HG03159 (cell line): ENCODE measurements around the gene SRC.
"Not testable (repeated sequence)": the region's sequence is repeated elsewhere in the genome, so short reads cannot be mapped to it uniquely, and the experiment has no call there.

Source experiments
- ATAC-seq: cut with Tn5 transposase; IDR thresholded peaks from one replicate; pipeline ENCODE4 v1.9.1; 2021; ENCODE audit warnings: mild to moderate bottlenecking, moderate library complexity; ENCODE audit not compliant: unreplicated experiment

The SRC gene

DNA sequence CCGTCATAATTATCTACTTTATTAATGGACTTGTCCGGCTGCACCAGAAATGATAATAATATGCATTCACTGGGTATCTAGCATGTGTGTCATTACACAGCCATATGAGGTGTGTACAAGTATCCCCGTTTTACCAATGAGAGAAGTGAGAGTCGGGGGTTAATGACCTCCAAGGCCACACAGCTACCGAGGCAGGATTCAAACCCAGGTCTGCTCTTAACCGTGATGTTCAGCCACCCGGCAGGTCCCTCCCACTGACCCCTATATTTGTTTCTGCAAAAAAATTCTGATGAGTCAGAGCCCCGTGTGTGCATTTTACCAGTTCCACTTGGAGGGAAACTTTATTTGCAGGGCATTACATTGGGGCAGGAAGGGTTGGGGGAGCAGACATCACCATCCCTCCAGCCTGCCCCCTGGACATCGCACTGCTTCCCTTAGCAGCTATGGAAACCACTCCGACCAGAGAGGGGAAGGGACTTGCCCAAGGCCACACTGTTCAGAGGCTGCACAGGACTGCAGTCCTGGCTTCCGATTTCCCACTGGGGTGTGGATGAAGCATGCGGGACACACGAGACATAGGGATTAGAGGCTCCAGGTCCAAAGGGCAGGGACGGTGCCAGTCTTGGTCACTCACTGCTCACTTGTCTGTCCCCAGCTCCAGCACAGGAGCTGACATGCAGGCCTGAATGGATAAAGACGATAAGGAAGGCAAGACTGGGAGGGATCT is 10.1 kb upstream of the SRC start:
- peak; percentile 24 for ATAC-seq

DNA sequence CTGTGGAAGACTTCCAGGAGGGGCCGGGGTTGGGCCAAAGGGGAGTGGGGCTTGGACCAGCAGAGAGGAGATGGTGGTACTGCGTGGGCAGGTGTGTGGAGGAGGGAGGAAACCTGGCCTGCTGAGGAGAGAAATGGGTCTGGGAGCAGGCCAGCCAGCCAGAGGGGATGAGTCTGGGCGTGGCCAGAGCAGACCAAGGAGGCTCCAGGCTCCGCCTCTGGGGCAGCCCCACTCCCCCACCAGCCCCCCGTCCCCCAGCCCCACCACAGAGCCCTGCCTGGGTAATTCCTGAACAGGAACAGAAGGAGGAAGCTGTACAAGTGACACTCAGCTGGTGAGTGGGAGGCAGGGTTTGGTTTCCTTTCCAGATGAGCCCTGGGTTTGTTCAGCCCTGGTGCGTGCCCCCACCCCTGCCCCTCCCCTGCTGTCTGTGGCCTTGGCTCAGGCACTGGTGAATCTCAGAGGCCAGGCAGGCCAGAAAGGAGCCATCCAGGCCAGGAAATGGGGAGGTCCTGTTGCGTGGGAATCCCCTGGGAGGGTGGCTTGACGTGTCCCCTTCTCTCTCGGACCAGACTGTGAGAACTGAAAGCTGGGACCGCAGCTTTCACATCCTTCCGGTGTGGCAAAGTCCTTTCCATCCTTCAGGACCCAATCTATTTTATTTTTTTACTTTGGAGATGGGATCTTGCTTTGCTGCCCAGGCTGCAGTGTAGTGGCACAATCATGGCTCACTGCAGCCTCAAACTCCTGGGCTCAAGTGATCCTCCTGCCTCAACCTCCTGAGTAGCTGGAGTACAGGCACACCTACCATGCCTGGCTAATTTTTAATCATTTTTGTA is 9.4 kb upstream of the SRC start:
- peak; percentile 64 for ATAC-seq

DNA sequence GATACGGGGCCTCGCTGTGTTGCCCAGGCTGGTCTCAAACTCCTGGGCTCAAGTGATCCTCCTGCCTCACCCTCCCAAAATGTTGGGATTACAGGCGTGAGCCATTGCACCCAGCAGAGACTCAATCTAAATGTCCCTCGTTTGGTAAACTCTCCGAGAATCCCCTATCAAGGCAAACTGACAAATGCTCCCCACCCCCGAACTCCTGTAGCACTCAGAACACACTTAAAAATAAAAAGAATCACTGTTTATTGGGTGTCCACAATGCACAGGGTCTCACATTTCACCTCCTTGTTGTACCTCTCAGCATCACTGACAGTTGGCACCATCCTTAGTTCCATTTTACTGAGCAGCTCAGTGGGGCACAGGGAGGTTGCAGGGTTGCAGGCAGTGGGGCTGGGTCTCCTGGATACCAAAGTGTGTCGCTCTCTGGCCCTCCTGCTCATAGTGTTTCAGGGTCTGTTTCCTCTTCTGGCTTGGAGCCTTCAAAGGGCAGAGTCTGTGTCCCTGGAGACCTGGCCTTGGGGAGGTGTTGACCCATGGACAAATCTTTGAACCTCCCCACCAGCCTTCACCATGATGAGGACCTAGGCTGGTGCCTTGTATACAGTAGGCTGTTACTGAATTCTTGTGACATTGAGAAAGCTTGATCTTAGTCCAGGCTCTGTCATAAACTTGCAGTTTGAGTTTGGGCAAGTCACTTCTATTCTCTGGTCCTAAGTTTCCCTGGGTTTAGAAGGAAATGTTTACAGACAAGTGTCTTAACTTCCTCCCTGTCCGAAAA is 8.5 kb upstream of the SRC start:
- ATAC-seq = no peak

DNA sequence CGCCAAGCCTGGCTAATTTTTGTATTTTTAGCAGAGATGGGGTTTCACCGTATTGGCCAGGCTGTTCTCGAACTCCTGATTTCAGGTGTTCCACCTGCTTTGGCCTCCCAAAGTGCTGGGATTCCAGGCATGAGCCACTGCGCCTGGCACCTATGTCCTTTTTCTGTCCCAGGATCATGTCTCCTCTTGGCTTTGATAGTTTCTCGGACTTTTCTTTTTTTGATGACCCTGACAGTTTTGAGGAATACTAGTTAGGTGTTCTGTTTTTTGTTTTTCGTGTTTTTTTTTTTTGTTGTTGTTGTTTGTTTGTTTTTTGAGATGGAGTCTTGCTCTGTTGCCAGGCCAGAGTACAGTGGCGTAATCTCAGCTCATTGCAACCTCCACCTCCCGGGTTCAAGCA is 7.6 kb upstream of the SRC start:
- ATAC-seq = not testable (repeated sequence)

DNA sequence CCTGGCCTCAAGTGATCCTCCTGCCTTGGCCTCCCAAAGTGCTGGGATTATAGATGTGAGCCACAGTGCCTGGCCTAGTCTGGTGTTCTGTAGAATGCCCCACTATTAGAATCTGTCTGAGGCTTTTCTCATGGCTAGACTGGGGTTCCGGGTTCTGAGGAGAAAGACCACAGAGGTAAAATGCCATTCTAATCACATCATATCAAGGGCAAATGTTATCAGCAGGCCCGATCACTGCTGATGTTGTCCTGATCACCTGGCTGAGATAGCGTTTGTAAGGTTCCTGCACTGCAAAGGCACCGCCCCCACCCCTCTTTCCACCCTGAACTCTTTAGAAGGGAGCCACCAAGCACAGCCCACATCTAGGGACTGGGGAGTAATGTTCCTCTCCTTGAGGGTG is 6.7 kb upstream of the SRC start:
- no peak for ATAC-seq

DNA sequence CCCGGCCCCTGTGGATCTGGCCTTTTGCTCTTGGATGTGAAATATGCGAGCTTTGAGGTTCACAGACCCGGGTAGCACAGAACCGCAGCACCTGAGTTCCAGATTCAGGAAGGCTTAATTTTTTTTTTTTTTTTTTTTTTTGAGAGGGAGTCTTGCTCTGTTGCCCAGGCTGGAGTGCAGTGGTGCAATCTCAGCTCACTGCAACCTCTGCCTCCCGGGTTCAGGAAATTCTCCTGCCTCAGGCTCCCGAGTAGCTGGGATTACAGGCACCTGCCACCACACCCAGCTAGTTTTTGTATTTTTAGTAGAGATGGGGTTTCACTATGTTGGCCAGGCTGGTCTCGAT is 6.2 kb upstream of the SRC start:
- not testable (repeated sequence) for ATAC-seq

DNA sequence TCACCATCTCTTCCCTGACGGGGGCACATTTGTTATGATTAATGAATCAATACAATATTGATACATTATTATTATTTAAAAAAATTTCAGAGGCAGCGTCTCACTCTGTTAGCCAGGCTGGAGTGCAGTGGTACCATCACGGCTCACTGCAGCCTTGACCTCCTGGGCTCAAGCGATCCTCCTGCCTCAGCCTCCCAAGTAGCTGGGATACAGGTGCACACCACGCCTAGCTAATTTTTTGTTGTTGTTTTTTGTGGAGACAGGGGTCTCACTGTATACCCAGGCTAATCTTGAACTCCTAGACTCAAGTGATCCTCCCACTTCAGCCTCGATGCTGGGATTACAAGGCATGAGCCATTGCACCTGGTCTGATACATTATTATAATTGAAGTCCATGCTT is 4.9 kb upstream of the SRC start:
- ATAC-seq = no peak

DNA sequence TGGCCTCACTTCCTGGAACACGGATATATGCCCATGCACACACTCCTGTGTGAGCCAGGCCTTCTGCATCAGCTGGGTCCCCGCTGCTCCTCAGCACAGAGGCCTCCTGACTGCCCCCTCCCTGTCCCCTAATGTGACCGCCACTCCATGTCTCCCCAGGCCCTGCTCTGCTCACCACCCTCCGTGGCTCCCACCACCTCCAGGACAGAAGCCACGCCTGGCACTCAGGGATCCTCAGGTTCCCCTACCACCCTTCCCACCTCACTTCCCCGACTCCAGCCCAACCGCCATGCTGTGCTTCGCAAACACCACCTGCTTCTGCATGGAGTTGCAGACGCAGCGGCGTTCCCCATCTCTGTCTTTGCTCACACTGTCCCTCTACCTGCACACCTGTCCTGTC is 4.3 kb upstream of the SRC start:
- no peak for ATAC-seq

DNA sequence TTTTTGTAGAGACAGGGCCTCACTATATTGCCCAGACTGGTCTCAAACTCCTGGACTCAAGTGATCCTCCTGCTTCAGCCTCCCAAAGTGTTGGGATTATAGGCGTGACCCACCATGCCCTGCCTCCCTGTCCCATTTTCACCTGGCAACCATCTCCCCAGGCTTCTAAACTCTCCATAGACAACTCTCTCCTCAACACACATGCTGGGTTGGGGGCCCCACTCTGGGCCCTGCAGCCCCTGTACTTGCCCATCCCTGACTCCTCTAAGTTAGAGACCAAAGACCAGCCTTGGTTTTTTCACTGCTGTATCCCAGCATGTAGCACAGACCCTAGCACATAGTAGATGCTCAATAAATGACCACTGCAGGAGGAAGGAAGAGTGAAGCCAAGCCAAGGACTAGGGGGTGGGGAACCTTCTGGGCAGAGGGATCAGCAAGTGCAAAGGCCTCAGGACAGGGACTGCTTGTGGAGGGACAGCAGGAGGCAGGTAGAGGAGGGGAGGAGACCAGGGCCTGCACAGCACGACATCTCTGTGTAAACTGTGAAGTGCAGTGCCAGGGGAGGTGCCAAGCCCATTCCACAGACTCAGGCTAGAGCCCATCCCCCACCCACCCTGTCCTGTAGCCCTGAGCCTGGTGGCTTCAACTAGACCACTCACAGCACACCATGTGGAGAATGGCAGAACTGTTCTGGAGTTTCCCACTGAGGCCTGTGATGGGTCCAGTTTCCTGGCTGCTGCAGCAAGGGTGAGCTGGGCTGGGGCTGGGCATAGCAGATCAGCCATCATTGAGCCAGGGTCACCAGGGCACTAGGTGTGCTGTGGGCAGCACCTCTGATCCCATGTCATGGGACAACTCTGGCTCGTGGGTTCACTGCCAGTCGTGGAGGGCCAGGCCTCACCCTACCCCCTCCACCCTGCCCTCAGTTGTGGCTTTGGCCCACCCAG is 3.4 kb upstream of the SRC start:
- no peak for ATAC-seq

DNA sequence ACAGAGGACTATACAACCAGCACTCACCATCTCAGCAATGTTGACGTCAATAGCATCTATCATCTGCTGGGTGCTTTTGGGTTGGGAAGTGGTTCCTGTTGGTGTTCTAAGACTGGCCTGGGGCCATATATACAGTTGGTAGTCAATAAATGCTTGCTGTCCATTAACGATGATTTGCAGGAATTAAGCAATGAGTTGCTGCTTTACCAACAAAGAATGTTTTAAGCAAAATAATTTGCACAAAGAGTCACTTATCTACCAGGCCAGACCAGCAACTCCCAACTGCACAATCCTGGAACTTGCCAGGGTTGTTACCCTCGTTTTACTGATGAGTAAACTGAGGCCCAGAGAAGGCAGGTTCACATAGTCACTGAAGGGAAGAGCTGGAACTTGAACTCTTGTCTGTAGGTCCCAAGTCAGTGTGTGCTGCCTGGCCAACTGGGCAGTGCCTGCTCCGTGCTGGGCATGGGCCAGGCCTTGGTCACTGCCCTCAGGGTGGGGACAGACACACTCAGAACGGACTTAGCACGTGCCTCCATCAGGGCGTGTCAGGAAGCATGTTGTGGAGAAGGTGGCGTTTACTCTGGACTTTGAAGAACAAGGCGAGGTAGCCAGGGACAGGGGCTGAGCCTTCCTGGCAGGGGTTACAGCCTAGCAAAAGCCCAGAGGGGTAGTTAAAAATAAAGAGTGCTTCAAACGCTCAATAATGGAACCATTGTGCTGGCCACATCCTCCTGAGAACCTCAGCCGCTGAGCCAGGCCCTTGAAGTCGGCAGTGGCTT is 2.5 kb upstream of the SRC start:
- ATAC-seq = no peak

DNA sequence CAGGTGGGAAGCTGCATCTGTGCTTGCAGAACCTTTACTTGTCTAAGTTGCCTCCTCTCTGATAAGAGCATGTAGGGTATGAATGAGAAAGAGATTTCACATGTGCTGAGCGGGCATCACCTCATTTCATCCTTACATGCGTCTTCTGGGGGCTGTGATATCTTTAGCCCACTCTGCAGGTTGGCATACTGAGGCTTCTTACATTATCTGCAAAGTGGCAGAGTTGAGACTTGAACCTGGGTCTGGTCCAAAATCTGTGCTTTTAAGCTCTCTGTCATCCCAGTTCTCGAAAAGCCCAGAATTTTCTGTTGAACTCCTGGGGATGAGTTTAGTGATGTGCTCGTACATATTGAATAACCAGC is 2.0 kb upstream of the SRC start:
- no peak for ATAC-seq

DNA sequence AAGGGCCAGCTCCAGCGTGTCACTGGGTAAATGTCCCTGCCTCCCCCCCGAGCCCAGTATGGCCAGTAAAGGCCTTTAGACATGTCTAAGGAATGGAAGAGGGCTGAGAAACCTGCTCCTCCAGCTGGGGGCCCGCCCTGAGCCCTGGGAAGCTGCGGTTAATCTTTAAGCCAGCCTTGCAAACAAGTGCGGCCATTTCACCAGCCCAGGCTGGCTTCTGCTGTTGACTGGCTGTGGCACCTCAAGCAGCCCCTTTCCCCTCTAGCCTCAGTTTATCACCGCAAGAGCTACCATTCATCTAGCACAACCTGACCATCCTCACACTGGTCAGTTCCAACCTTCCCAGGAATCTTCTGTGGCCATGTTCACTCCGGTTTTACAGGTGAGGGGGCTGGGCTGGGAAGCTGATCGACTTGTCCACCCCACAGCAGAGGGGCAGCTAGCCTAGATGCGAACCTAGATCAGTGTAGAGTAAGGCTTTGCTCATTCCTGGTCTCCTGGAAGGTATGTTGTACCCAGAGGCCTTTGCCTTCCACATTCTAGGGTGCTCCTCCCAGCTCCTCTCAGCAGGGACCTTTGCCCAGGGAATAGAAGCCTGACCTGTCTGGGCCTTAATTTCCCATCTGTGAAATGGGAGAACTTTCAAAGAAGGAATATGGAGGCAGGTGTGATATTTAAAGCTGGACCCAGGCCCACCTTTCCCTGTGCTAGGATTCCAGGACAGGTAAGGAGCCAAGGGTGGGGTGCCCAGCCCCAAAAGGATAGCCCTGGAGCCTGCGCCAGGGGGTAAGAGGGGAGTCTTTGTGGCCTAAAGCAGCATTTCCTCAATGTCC is 1.2 kb upstream of the SRC start:
- ATAC-seq = no peak

DNA sequence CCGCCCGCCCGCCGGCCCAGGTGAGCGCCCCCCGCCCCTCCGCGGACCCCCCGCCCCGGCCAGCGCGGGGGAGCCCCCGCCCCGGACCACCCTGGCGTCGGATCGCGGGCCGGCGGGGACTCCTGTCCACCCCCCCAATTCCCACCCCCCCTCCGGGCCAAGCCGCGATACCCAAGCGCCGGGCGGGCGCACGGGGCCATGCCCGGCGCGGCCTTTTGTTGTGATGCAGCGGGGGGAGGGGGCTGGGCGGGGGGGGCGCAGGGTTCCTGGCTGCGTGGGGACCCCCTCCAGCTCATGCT is 245 bp downstream of the SRC start:
- no peak for ATAC-seq

DNA sequence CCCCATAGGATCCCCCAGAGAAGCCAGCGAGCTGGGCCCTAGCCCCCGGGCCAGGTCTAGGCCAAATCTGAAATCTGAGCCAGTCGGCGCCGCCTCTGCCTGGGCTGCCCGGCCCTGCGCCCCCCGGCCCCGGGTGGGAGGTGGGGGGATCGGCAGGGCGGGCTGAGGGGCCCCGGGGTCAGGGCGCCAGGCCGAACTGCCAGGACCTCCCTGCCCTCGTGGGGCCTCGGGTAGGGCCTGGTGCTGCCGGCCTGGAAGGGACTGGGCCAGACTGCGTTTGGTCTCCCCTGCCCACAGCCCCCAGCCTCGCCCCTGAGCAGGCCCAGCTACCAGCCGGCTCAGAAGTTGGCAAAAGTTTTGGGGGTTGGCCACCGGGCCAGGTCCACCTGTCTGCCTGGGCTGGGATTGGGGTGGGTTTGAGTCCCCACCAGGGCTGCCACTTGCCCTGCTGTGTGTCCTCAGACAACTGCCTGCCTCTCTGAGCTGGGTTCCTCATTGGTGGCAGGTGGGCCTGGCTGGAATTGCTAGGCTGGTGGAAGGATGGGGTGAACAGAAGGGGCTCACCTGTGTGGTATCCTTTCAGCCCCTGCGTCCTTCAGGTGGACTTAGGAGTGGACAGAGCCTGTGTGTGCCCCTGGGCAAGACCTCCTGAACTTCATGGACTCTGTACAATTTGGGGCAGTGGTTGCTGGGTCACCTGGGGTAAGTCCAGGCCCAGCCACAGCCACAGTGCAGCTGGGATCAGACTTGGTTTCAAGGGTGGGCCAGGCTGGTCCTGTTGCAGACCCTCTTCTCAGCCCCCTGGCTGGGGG is 801 bp downstream of the SRC start:
- ATAC-seq = no peak

DNA sequence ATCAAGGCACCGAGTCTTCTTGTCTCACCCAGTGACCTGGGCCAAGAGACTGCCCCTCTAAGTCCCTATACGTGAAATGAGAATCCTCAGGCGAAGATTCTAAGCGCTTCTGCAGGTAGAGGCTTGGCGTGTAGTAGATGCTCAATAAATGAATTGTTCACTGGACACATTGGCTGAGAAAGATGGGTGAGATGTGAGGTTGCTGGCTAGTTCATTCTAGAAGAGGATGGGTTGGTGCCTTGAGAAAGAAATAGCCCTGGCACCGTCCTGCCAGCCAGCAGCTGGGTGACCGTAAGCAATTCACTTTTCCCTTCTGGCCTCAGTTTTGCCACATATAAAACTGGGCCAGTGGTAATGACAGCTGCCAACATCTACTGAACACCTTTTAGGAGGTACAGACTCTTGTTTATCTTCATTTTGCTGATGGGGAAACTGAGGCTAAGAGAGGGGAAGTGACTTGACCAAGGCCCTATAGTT is 1.4 kb downstream of the SRC start:
- ATAC-seq = no peak

DNA sequence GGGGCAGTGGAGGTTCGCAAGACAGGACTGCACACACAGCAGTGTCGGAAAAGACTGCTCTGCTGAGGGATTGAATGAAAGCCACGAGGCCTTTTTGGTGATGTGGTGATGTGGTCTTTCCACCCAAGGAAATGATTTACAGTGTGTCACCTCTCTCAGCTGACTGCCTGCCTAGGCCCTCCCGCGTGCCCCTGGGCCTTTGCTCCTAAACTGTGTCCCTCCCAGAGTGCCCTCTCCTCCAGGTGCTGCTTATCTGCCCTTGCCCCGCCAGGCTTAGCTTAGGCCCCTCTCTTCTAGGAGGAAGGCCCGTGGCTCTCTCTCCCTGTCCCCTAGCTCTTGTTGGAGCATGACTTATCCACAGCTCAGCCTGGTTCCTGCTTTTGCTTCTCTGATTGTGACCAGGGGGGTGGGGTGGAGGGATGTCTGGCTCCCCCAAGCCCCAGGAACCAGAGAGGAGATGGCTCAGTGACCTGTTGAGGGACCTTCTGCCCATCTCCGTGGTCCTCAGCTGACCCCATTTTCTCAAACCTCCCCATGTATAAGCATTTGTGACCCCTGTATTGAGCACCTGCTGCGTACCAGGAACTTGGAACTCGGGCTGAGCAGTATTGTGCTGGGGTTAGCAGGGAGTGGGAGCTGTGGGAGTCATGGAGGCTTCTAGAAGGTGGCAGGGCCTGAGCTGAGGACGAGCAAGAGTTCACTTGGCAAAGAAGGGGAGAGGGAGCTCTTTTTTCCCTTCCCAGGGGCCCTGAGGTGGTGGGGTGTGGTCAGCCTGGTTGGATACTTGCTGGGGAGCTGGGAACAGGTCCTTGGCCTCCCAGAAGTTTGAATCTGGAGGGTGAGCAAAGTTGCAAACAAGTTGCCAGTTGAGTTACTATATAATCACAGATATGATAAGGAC is 2.2 kb downstream of the SRC start:
- no peak for ATAC-seq

DNA sequence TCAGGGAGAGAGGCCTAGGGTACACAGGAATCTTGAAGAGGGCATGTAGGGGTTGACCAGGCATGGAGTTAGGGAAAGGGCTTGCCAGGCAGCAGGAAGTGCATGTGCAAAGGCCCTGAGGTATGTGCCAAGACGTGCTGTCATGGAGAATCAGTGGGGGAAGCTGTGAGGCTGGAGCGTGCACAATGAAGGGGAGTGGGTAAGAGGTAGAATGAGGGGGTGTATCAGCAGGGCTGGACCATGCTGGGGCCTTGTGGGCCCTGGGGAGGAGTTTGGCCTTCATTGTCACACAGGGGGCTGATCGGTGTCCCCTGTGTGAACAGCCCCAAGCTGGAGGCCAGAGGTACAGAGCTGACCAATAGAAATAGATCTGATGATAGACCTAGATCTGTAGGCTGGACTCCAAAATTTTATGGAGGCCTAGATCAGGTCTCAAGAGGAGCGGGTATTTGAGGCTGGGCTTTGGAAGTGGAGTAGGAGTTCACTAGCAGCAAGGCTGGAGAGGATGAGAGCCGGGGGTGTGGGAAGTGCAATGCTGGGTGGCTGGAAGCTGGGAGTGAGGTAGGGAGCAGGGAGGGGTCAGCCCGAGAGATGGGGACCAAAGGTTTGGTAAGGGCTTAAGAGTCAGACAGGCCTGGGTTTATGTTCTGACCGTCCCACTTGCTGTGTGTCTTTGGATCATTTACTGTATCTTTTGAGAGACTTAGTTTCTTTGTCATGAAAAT is 3.0 kb downstream of the SRC start:
- no peak for ATAC-seq
